ENCODE results near the gene PTPRA.

Gene PTPRA

GRCh38 chr20:3082306-3082951 is 209.1 kb downstream of the PTPRA start:
- DNase-seq = no peak

GRCh38 chr20:3082955-3083952 is 210.0 kb downstream of the PTPRA start:
- DNase-seq = no peak

GRCh38 chr20:3084283-3084985 is 211.2 kb downstream of the PTPRA start, which contains the start of gene AVP:
Gene AVP (minus strand): TSS chr20:3084724. CDS start chr20:3084674, 50 bp downstream.
- DNase-seq = no peak

GRCh38 chr20:3084986-3085360 is 211.7 kb downstream of the PTPRA start:
- no peak for DNase-seq

GRCh38 chr20:3085571-3086072 is 212.3 kb downstream of the PTPRA start:
- DNase-seq = no peak

- no peak for DNase-seq
Observed at GRCh38 chr20:3088031-3088430, 214.8 kb downstream of the PTPRA start.
